ENCODE results near the gene BCR. TPM values are rescaled to one million over a fixed set of nuclear protein-coding genes. Genes with fewer than 3 reads are reported as not detected.

Gene BCR
- total and polyA plus RNA-seq, 2 of the 4 experiments (the other 2 are of a cell fraction): 28.9 to 44.6 TPM

DNA sequence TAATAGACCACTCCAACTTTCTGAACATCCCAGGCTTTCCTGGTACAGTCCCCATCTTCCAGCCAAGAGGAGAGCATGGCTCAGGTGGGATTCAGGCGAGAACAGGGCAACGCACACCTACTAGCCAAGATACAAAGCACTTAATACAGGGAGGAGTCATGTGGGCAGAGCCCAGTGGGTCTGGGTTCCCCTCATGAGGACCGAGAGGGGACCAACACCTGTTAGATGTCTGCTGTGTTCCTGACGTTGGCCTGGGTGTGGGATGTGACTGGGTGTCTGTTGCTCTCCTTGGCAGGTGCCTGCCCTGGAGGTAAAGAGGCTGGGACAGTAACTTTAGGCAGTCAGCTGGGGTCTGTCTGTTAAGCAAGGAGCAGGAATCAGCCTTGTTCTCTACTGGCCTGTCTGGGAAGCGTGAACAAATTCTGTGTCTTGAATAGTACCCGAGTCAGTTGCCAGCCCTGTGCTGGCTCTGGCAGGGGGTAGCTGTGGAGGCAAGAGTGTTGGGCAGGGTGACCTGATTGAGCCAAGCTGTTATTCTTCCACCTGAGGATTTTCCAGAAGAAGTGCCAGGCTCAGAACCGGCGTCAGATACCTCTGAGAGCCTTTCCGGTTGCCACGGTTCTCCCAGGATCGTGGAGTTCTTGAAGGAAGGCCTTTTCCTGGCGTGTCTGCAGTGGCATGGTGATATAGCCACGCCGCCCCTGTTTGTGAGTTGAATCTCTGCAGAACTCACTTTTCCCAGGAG, 56.3 kb downstream of the BCR start:
- Histone ChIP-seq H4K8ac (ENCODE audit: low read depth in 2 of 2, low read length in 2 of 2) (no peak overlapping the region), H2BK20ac (ENCODE audit: low read depth, low read length) (no peak overlapping the region), H3K9me3 (ENCODE audit: control insufficient read depth, insufficient read depth, low read length) (no peaks in the 10 kb centered on the region), H3K4me1 (ENCODE audit: control insufficient read depth, insufficient read depth, low read length) (peaks cover 14% of the 10 kb centered on the region), H3K9me1 (ENCODE audit: insufficient read depth, low read length) (peaks cover 31% of the 10 kb centered on the region), H3K18ac (ENCODE audit: low read depth, low read length) (no peak overlapping the region), H3K27me3 (ENCODE audit: control insufficient read depth, insufficient read depth, low read length) (no peaks in the 10 kb centered on the region), H2BK120ac (ENCODE audit: low read depth, low read length) (no peak overlapping the region), H3K4me2 (ENCODE audit: low read depth, low read length) (no peak overlapping the region), H3K23ac (ENCODE audit: low read depth, low read length) (no peak overlapping the region), H3K27ac (ENCODE audit: insufficient read depth, low read length) (no peak overlapping the region), H2BK15ac (ENCODE audit: low read depth, low read length) (no peak overlapping the region), H3K79me1 (ENCODE audit: low read depth in 1 of 2, low read length in 2 of 2) (peaks cover 49 to 85% of the 10 kb centered on the region in 2 experiments), H4K91ac (ENCODE audit: insufficient read depth, low read depth, low read length) (no peak overlapping the region), H2BK5ac (ENCODE audit: low read depth, low read length, poor library complexity, severe bottlenecking) (no peak overlapping the region), H4K5ac (ENCODE audit: low read depth, low read length) (no peak overlapping the region), H3K36me3 (ENCODE audit: control insufficient read depth, insufficient read depth, low read length) (no peaks in the 10 kb centered on the region), H3K14ac (replicated peaks; ENCODE audit: low read depth, low read length) (no peak overlapping the region), H4K20me1 (ENCODE audit: insufficient read depth, low read length) (peaks cover 78% of the 10 kb centered on the region), H2AK9ac (replicated peaks; ENCODE audit: low read depth, low read length, poor library complexity) (no peak overlapping the region), H3K4me3 (ENCODE audit: insufficient read depth, low read depth, low read length) (no peak overlapping the region), H3K56ac (ENCODE audit: extremely low read depth, insufficient read depth, low read length) (no peak overlapping the region), H2AFZ (replicated peaks; ENCODE audit: low read length, poor library complexity) (peak overlapping the region; percentile 5), H3K9ac (ENCODE audit: low read depth, low read length) (no peak overlapping the region), H3K4ac (ENCODE audit: low read depth, low read length) (no peak overlapping the region), H2AK5ac (ENCODE audit: low read depth, low read length) (0 out of 2 replicates have a peak overlapping the region, but pooled peaks have one; percentile 6)
- ChIA-PET POLR2A (ENCODE audit: unreplicated experiment) (no interaction called here), CTCF (no interaction called here)
- dilution Hi-C loops (cut with HindIII; ENCODE audit: low sequenced_read_pairs, unreplicated experiment) (no loop called here), in situ Hi-C loops (cut with MboI; ENCODE audit: low sequenced_read_pairs) (no loop called here), intact Hi-C loops (cut with micrococcal nuclease) (no loop called here)
- ATAC-seq (ENCODE audit: low read depth) (no peak), DNase-seq (no peak)
- 88% methylated on average over 3 of the region's 14 CpGs; no CpG with 5 or more reads in 1 of the 2 experiments for WGBS, 2 experiments (ENCODE audit: extremely low coverage in 2 of 2, insufficient read length in 1 of 2)
- no TSS peak for BruUV-seq (replicated peaks)
- TF ChIP-seq RAD21 (IDR thresholded peaks at IDR 0.05; ENCODE audit: low read length): no peak
- no peak for TF ChIP-seq POLR2A (IDR thresholded peaks at IDR 0.05; ENCODE audit: low read depth, low read length)
- TF ChIP-seq, protein P1, sequence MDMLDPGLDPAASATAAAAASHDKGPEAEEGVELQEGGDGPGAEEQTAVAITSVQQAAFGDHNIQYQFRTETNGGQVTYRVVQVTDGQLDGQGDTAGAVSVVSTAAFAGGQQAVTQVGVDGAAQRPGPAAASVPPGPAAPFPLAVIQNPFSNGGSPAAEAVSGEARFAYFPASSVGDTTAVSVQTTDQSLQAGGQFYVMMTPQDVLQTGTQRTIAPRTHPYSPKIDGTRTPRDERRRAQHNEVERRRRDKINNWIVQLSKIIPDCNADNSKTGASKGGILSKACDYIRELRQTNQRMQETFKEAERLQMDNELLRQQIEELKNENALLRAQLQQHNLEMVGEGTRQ (IDR thresholded peaks at IDR 0.05; ENCODE audit: low read depth, low read length): no peak
- no peak for TF ChIP-seq CEBPB (IDR thresholded peaks at IDR 0.05; ENCODE audit: low read depth, low read length)
- no peak for TF ChIP-seq SMC3 (IDR thresholded peaks at IDR 0.05; ENCODE audit: low read depth, low read length)
- no peak for TF ChIP-seq MXI1 (IDR thresholded peaks at IDR 0.05; ENCODE audit: borderline replicate concordance, low read depth, low read length)
- TF ChIP-seq MAFK (IDR thresholded peaks at IDR 0.05; ENCODE audit: low read depth, low read length): no peak
- TF ChIP-seq NFE2L2 (IDR thresholded peaks at IDR 0.05; ENCODE audit: low read depth, low read length): no peak
- TF ChIP-seq FOS (IDR thresholded peaks at IDR 0.05; ENCODE audit: low read depth, low read length): no peak
- TF ChIP-seq RCOR1 (IDR thresholded peaks at IDR 0.05; ENCODE audit: insufficient replicate concordance, low read length): no peak
- TF ChIP-seq BHLHE40 (IDR thresholded peaks at IDR 0.05; ENCODE audit: low read depth, low read length): no peak
- TF ChIP-seq CHD1 (IDR thresholded peaks at IDR 0.05; ENCODE audit: low read depth, low read length): no peak
- TF ChIP-seq, protein P2, sequence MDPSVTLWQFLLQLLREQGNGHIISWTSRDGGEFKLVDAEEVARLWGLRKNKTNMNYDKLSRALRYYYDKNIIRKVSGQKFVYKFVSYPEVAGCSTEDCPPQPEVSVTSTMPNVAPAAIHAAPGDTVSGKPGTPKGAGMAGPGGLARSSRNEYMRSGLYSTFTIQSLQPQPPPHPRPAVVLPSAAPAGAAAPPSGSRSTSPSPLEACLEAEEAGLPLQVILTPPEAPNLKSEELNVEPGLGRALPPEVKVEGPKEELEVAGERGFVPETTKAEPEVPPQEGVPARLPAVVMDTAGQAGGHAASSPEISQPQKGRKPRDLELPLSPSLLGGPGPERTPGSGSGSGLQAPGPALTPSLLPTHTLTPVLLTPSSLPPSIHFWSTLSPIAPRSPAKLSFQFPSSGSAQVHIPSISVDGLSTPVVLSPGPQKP (IDR thresholded peaks at IDR 0.05; ENCODE audit: borderline replicate concordance, low read depth, low read length): no peak
- no peak for TF ChIP-seq MAZ (IDR thresholded peaks at IDR 0.05; ENCODE audit: borderline replicate concordance, low read depth, low read length)
- TF ChIP-seq, protein P3, sequence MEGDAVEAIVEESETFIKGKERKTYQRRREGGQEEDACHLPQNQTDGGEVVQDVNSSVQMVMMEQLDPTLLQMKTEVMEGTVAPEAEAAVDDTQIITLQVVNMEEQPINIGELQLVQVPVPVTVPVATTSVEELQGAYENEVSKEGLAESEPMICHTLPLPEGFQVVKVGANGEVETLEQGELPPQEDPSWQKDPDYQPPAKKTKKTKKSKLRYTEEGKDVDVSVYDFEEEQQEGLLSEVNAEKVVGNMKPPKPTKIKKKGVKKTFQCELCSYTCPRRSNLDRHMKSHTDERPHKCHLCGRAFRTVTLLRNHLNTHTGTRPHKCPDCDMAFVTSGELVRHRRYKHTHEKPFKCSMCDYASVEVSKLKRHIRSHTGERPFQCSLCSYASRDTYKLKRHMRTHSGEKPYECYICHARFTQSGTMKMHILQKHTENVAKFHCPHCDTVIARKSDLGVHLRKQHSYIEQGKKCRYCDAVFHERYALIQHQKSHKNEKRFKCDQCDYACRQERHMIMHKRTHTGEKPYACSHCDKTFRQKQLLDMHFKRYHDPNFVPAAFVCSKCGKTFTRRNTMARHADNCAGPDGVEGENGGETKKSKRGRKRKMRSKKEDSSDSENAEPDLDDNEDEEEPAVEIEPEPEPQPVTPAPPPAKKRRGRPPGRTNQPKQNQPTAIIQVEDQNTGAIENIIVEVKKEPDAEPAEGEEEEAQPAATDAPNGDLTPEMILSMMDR (conservative IDR thresholded peaks at IDR 0.05; ENCODE audit: low read depth, low read length): no peak
- TF ChIP-seq RFX5 (IDR thresholded peaks at IDR 0.05; ENCODE audit: low read depth, low read length): no peak

All from IMR-90 (cell line).